ENCODE data around the gene TPP2.
A peak's percentile ranks its signal among the peaks of the same experiment; 100 is the strongest.

Gene TPP2

GRCh38 chr13:102596147-102597028 is at the start of gene TPP2:
Gene TPP2, plus strand, starts transcription at chr13:102596986. Its CDS starts 53 bp downstream, at chr13:102597039.
- peak within 1 kb of the TSS; percentile 91 for H3K4me2 ChIP-seq
- peak within 1 kb of the TSS; percentile 98 for H3K4me3 ChIP-seq
- H3K27me3 ChIP-seq = no peaks in the 10 kb centered on the region
- peaks cover 43% of the 10 kb centered on the region for H4K20me1 ChIP-seq
- H3K27ac ChIP-seq = peak within 1 kb of the TSS; percentile 95
- H3K9ac ChIP-seq = peak within 1 kb of the TSS; percentile 91
- peaks cover 11% of the 10 kb centered on the region; the same call in 1 of the 2 replicates for H3K36me3 ChIP-seq
- TF ChIP-seq Cebpa-rat (IDR thresholded peaks at IDR 0.05) = no peak
- H3K4me1 ChIP-seq = peaks cover 60% of the 10 kb centered on the region
- H3K9me3 ChIP-seq = no peaks in the 10 kb centered on the region

DNA sequence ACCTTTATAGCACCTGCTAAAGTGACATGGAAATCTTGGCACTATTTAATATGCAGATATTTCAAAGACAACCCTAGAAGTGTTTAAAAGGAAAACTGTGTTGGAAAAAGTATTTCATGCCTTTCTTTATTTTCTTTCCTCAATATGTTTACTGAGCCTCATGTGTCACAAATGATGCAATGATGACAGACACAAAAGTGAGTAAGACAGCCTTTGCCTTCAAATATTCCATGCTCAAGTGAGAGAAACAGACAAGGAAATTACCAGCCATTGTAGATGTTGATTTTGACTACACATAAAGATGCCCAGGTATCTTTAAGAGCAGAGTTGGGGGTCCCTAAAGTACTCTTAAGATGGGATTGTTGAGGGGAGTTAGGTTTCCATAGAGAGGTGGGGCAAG is 48.0 kb upstream of the TPP2 start:
- no peak overlapping the region for H3K9ac ChIP-seq
- TF ChIP-seq Cebpa-rat (IDR thresholded peaks at IDR 0.05) = no peak
- H4K20me1 ChIP-seq = no peaks in the 10 kb centered on the region
- H3K9me3 ChIP-seq = no peaks in the 10 kb centered on the region
- no peaks in the 10 kb centered on the region for H3K4me1 ChIP-seq
- H3K27me3 ChIP-seq = no peaks in the 10 kb centered on the region
- H3K36me3 ChIP-seq = no peaks in the 10 kb centered on the region
- H3K4me2 ChIP-seq = no peak overlapping the region
- H3K27ac ChIP-seq = no peak overlapping the region
- H3K4me3 ChIP-seq = no peak overlapping the region

DNA sequence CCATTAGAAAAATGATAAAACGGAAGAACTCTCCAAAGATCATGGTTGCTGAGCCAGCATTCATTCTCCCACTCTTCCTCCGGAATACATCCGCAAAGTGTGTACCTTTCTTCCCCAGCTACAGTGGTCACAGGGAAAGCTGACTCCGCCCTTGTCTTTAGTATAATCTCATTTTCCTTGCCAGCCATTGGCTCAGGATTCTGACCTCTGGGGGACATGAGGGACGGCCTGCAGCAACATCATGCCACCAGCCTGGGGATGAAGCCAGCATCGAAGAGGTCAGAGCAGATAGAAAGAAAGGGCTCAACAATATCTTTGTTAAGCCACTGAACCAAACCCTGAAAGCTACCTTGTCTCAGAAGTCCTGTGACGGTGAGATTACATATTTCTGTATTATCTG is 46.3 kb upstream of the TPP2 start:
- TF ChIP-seq Cebpa-rat (IDR thresholded peaks at IDR 0.05) = no peak
- H3K9me3 ChIP-seq = no peaks in the 10 kb centered on the region
- no peak overlapping the region for H3K4me2 ChIP-seq
- no peaks in the 10 kb centered on the region for H3K36me3 ChIP-seq
- no peak overlapping the region for H3K4me3 ChIP-seq
- H4K20me1 ChIP-seq = no peaks in the 10 kb centered on the region
- no peaks in the 10 kb centered on the region for H3K27me3 ChIP-seq
- no peak overlapping the region for H3K27ac ChIP-seq
- H3K9ac ChIP-seq = no peak overlapping the region
- no peaks in the 10 kb centered on the region for H3K4me1 ChIP-seq

DNA sequence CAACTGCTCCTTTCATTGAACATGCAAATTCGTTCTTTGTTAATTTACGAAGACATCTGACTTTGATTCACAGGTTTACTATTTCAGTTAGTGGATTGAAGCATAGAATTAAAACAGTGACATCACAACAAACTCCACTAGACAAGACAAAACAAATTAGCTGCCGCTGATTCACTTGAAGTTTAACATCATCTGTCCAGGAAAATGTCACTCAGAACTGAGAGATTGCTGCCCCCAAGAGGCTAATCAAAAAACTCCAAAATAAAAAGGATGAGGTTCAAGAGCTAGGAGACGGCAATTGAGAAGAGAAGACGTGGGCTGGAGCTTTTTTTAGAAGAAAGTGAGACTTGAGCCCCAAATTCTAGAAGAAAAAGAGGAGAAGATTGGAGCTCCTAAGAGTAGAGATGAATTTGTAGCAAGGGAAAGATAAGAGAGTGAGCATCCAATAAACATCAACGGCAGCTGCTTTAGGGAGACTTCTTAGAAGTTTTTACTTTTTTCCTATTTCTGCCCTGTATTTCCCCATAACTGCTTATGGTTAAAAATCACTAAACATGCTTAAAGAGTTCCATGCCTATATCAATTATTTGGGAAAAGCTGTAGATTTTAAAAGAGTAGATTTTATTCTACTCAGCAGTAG is 40.8 kb upstream of the TPP2 start:
- Histone ChIP-seq H3K9me3 (no peaks in the 10 kb centered on the region), H3K9ac (no peak overlapping the region), H3K27me3 (no peaks in the 10 kb centered on the region), H3K36me3 (no peaks in the 10 kb centered on the region), H3K4me3 (no peak overlapping the region), H3K27ac (no peak overlapping the region), H3K4me2 (no peak overlapping the region), H3K4me1 (no peaks in the 10 kb centered on the region), H4K20me1 (no peaks in the 10 kb centered on the region)
- TF ChIP-seq Cebpa-rat (IDR thresholded peaks at IDR 0.05) = no peak

- Histone ChIP-seq H3K4me3 (no peak overlapping the region), H3K27me3 (no peaks in the 10 kb centered on the region), H3K27ac (no peak overlapping the region), H3K4me2 (no peak overlapping the region), H4K20me1 (no peaks in the 10 kb centered on the region), H3K9me3 (no peaks in the 10 kb centered on the region), H3K36me3 (no peaks in the 10 kb centered on the region), H3K9ac (no peak overlapping the region), H3K4me1 (no peaks in the 10 kb centered on the region)
- no peak for TF ChIP-seq Cebpa-rat (IDR thresholded peaks at IDR 0.05)
Measured at GRCh38 chr13:102556806-102557205, 40.0 kb upstream of the TPP2 start.

DNA sequence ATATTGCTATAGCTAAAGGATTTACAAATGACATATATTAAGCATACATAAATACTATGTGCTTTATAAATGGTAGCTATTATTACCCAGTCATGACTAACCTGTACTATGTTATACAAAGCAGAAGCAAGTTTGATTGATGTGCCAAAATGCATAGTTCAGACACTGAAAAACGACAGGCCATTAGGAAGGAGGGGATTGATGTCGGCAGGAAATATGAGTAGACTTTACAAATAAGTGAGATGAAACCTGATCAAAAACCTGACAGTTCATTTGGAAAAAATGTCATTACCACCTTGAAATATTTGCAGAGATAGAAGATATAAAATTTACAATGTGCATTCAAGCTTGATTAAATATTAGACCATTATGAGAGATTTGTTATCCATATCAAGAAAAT is 38.8 kb upstream of the TPP2 start:
- H3K27ac ChIP-seq = no peak overlapping the region
- no peaks in the 10 kb centered on the region for H3K27me3 ChIP-seq
- no peak for TF ChIP-seq Cebpa-rat (IDR thresholded peaks at IDR 0.05)
- no peaks in the 10 kb centered on the region for H3K4me1 ChIP-seq
- no peaks in the 10 kb centered on the region for H3K36me3 ChIP-seq
- H3K9me3 ChIP-seq = no peaks in the 10 kb centered on the region
- no peak overlapping the region for H3K4me3 ChIP-seq
- no peak overlapping the region for H3K9ac ChIP-seq
- no peak overlapping the region for H3K4me2 ChIP-seq
- H4K20me1 ChIP-seq = no peaks in the 10 kb centered on the region

GRCh38 chr13:102561933-102562332 is 34.9 kb upstream of the TPP2 start:
- Histone ChIP-seq H3K4me3 (no peak overlapping the region), H3K36me3 (no peaks in the 10 kb centered on the region), H3K9me3 (no peaks in the 10 kb centered on the region), H3K27ac (no peak overlapping the region), H3K4me1 (no peaks in the 10 kb centered on the region), H3K9ac (no peak overlapping the region), H4K20me1 (no peaks in the 10 kb centered on the region), H3K4me2 (no peak overlapping the region), H3K27me3 (no peaks in the 10 kb centered on the region)
- no peak for TF ChIP-seq Cebpa-rat (IDR thresholded peaks at IDR 0.05)

- Histone ChIP-seq H3K36me3 (no peaks in the 10 kb centered on the region), H3K4me1 (no peaks in the 10 kb centered on the region), H4K20me1 (no peaks in the 10 kb centered on the region), H3K27ac (no peak overlapping the region), H3K9ac (no peak overlapping the region), H3K4me2 (no peak overlapping the region), H3K27me3 (no peaks in the 10 kb centered on the region), H3K4me3 (no peak overlapping the region), H3K9me3 (no peaks in the 10 kb centered on the region)
- TF ChIP-seq Cebpa-rat (IDR thresholded peaks at IDR 0.05) = no peak
Measured at GRCh38 chr13:102563267-102563666, 33.5 kb upstream of the TPP2 start.

DNA sequence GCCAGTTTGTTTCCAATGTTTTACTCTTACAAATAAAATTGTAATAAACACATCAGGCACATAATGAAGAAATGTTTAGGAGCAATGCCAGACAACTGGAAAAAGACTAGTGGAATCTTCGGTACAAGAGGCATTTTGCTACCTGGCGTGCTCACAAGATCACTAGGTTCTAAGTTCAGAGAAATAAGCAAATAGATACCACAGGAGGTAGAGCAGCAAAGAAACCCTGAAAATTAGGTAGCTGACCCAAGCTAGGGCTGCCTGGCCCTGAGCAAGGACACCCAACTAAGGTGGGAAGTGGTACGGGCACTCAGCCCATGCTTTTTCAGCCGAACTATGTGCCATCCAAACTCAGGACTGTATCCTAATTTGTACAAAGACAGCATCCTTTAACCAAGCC is 32.2 kb upstream of the TPP2 start:
- H3K9ac ChIP-seq = no peak overlapping the region
- no peaks in the 10 kb centered on the region for H3K27me3 ChIP-seq
- no peaks in the 10 kb centered on the region for H3K9me3 ChIP-seq
- H3K36me3 ChIP-seq = no peaks in the 10 kb centered on the region
- H4K20me1 ChIP-seq = no peaks in the 10 kb centered on the region
- H3K4me3 ChIP-seq = no peak overlapping the region
- no peak overlapping the region for H3K4me2 ChIP-seq
- no peaks in the 10 kb centered on the region for H3K4me1 ChIP-seq
- TF ChIP-seq Cebpa-rat (IDR thresholded peaks at IDR 0.05) = no peak
- no peak overlapping the region for H3K27ac ChIP-seq

DNA sequence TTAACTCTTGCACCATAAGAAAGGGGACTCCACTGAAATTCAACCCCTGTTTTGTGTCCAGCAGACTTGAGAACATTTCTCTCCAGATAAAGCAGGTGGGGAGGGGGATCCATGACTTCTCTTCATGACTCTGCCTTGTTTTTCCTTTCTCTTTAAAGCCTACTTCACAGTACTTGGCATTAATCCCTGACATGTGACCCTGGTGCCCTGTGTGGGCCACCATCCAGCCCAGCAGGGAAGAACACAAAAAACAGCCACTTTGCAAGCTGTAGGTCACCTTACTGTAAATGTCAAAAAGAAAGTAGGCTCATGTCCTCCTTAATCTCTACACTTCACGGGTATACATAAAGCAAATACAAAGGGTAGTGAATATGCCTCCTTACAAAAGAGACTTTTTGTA is 30.3 kb upstream of the TPP2 start:
- H3K36me3 ChIP-seq = no peaks in the 10 kb centered on the region
- H3K27ac ChIP-seq = no peak overlapping the region
- no peaks in the 10 kb centered on the region for H4K20me1 ChIP-seq
- no peak overlapping the region for H3K4me3 ChIP-seq
- no peaks in the 10 kb centered on the region for H3K27me3 ChIP-seq
- H3K9ac ChIP-seq = no peak overlapping the region
- no peaks in the 10 kb centered on the region for H3K9me3 ChIP-seq
- TF ChIP-seq Cebpa-rat (IDR thresholded peaks at IDR 0.05) = no peak
- H3K4me1 ChIP-seq = no peaks in the 10 kb centered on the region
- no peak overlapping the region for H3K4me2 ChIP-seq
